Mucosa of stomach (tissue), 1 donor: ENCODE data around the gene GPR180.
A peak's percentile ranks its signal among the peaks of the same experiment; 100 is the strongest.

Experiments used
- H3K27me3 ChIP-seq: one replicate; pipeline ENCODE4 v1.7.0; 2013; ENCODE audit warnings: mild to moderate bottlenecking, low read length; ENCODE audit not compliant: control insufficient read depth, insufficient read depth
- H3K36me3 ChIP-seq: one replicate; pipeline ENCODE4 v1.7.0; 2013; ENCODE audit warnings: low read length; ENCODE audit not compliant: control insufficient read depth, insufficient read depth
- H3K4me1 ChIP-seq: one replicate; pipeline ENCODE4 v1.7.0; 2013; ENCODE audit warnings: mild to moderate bottlenecking, low read length; ENCODE audit not compliant: control insufficient read depth, insufficient read depth
- H3K4me3 ChIP-seq: one replicate; pipeline ENCODE4 v1.7.0; 2013; ENCODE audit warnings: low read length
- H3K9ac ChIP-seq: one replicate; pipeline ENCODE4 v1.7.0; 2013; ENCODE audit warnings: mild to moderate bottlenecking, low read length, moderate library complexity
- H3K9me3 ChIP-seq: one replicate; pipeline ENCODE4 v1.7.0; 2013; ENCODE audit warnings: mild to moderate bottlenecking, low read length, moderate library complexity; ENCODE audit not compliant: control insufficient read depth
- donor health status: Pancreatic carcinoma.

GPR180 gene

GRCh38 chr13:94601446-94602431 is at the start of gene GPR180:
TSS of gene GPR180 (plus strand) at chr13:94601857. CDS start at chr13:94601928, 71 bp downstream.
- Histone ChIP-seq H3K4me1 (no peaks in the 10 kb centered on the region), H3K4me3 (peak within 1 kb of the TSS; percentile 80), H3K9ac (peak within 1 kb of the TSS; percentile 80), H3K9me3 (no peaks in the 10 kb centered on the region), H3K27me3 (no peaks in the 10 kb centered on the region), H3K36me3 (no peaks in the 10 kb centered on the region)

DNA sequence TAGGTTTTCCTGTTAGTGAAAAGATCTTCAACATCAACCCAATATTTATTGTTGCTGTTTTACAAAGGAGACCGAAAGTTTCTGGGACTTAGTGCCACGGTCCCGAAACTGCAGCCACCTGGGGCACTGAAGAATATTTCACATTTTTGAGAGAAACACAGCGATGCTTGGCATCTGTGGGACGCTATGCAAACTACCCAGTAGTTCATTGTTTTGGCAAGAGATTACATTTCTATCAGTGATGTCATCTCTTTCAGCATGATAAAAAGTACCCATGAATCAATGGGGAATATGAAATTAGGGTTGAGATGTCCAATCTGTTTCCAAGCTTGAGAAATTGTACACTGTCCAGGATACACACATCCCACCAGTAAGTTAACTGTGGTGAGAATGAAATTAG is 49.6 kb upstream of the GPR180 start:
- no peak overlapping the region for H3K9ac ChIP-seq
- H3K4me1 ChIP-seq: peaks cover 9% of the 10 kb centered on the region
- H3K4me3 ChIP-seq: no peak overlapping the region
- H3K27me3 ChIP-seq: no peaks in the 10 kb centered on the region
- no peaks in the 10 kb centered on the region for H3K36me3 ChIP-seq
- no peaks in the 10 kb centered on the region for H3K9me3 ChIP-seq

GRCh38 chr13:94553766-94554165 is 47.9 kb upstream of the GPR180 start:
- Histone ChIP-seq H3K4me1 (peaks cover 1% of the 10 kb centered on the region), H3K4me3 (no peak overlapping the region), H3K36me3 (no peaks in the 10 kb centered on the region), H3K9ac (no peak overlapping the region), H3K27me3 (no peaks in the 10 kb centered on the region), H3K9me3 (no peaks in the 10 kb centered on the region)

GRCh38 chr13:94556041-94556440 is 45.6 kb upstream of the GPR180 start:
- H3K36me3 ChIP-seq: no peaks in the 10 kb centered on the region
- no peaks in the 10 kb centered on the region for H3K9me3 ChIP-seq
- no peak overlapping the region for H3K4me3 ChIP-seq
- H3K9ac ChIP-seq: no peak overlapping the region
- H3K4me1 ChIP-seq: no peaks in the 10 kb centered on the region
- no peaks in the 10 kb centered on the region for H3K27me3 ChIP-seq

DNA sequence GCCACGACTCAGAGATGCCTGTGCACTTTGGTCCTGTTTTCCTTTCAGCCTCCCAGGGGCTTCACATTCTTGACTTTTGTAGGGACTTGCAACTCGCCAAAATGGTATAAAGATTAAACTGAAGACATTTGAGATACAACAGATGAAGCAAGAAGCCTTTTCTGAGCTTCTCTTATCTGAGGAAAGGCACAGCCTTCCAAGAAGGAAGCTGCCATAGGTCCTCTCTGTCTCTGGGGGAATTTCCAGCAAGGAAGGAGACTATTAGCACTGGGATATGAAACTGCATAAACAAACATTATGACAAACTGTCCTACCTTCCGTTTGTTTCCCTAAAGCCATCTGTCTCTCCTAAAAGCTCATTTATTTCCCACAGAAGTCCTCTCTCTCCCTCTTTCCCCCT is 45.0 kb upstream of the GPR180 start:
- no peaks in the 10 kb centered on the region for H3K36me3 ChIP-seq
- H3K27me3 ChIP-seq: no peaks in the 10 kb centered on the region
- H3K9ac ChIP-seq: no peak overlapping the region
- no peak overlapping the region for H3K4me3 ChIP-seq
- no peaks in the 10 kb centered on the region for H3K4me1 ChIP-seq
- H3K9me3 ChIP-seq: no peaks in the 10 kb centered on the region

DNA sequence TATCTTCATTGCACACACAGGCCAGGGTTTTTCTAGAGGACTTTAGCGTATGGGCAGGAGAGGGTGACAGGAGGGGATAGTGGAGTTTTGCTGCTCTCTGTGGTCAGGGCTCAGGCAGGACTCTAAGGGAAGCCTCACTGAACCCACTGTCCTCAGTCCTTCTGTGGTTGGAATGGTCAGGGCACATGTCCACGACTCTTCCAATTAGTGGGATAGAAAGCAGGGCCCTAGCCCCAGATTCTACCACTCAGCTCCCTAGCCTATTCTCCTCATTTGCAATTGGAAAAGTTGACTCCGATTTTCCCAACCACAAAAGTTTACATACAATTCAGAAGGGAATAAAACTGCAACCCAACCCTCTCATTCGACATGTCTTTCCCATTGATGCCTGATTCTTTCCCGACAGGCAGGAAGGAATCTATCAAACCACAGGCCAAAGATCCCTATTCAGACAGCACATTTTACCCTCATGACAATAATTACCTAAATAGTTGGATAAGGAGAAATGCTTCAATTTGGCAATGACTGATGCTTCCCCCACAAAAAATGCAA is 43.9 kb upstream of the GPR180 start:
- Histone ChIP-seq H3K4me3 (no peak overlapping the region), H3K9ac (no peak overlapping the region), H3K9me3 (no peaks in the 10 kb centered on the region), H3K27me3 (no peaks in the 10 kb centered on the region), H3K4me1 (no peaks in the 10 kb centered on the region), H3K36me3 (no peaks in the 10 kb centered on the region)

DNA sequence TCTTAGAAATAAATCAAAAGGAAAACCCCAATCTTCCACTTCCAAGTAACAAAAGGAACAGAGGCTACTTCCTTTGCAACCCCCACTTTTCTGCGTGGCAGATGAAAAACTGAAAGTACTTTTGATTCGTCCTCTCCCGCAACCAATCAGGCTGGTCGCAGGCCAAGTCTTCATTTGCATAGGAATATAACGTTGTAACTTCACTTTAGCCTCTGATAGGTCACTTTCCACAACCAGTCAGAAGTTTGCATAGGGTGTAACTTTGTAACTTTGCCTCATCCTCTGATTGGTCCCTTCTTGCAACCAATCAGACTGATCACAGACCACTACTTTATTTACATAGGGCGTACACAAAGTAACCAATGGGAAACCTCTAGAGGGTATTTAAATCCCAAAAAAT is 42.9 kb upstream of the GPR180 start:
- Histone ChIP-seq H3K9me3 (no peaks in the 10 kb centered on the region), H3K36me3 (no peaks in the 10 kb centered on the region), H3K4me1 (no peaks in the 10 kb centered on the region), H3K4me3 (no peak overlapping the region), H3K27me3 (no peaks in the 10 kb centered on the region), H3K9ac (no peak overlapping the region)

DNA sequence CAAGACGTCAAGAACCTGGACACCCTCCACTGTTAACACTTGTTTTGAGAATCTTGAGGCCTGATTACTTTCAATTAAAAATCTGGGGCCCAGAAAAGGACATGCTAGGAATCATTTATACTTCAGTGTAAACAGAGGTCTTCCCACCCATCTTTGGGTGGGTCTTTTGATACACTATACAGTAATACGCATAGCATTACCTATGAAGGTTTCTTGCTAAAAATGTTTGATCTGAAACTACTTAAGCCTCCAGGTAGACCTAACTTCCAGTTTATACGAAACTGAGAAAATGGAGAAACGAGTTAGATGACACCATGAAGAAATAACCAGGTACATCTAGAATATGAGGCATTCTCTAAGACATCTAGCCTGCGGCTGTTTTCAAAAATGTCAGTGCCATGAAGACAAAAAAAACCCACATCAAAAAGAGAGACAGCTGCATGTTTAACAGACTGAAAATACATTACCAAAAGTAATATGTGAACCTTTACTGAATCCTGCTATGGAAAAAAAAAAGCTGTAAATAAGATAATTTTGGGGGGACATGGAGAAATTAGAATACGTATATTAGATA is 42.3 kb upstream of the GPR180 start:
- Histone ChIP-seq H3K9me3 (no peaks in the 10 kb centered on the region), H3K27me3 (no peaks in the 10 kb centered on the region), H3K4me3 (no peak overlapping the region), H3K36me3 (no peaks in the 10 kb centered on the region), H3K4me1 (no peaks in the 10 kb centered on the region), H3K9ac (no peak overlapping the region)

GRCh38 chr13:94560116-94560515 is 41.5 kb upstream of the GPR180 start:
- Histone ChIP-seq H3K9me3 (no peaks in the 10 kb centered on the region), H3K4me3 (no peak overlapping the region), H3K36me3 (no peaks in the 10 kb centered on the region), H3K9ac (no peak overlapping the region), H3K27me3 (no peaks in the 10 kb centered on the region), H3K4me1 (no peaks in the 10 kb centered on the region)

DNA sequence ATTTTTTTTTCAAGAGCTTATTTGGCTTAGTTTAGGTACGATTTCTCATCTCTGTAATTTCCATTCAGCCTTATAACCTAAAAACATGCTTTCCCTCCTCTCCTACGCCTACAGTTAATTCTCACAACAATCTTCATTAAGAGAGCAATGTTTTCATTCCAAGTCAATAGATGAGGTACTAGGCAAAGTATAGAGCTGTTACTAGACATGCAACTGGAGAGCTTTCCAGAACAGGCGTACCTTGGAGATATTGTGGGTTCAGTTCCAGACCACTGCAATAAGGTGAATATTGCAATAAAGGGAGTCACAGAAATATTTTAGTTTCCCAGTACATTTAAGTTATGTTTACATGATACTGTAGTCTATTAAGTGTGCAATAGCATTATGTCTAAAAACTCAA is 40.5 kb upstream of the GPR180 start:
- Histone ChIP-seq H3K27me3 (no peaks in the 10 kb centered on the region), H3K4me3 (no peak overlapping the region), H3K9me3 (no peaks in the 10 kb centered on the region), H3K9ac (no peak overlapping the region), H3K4me1 (no peaks in the 10 kb centered on the region), H3K36me3 (no peaks in the 10 kb centered on the region)

DNA sequence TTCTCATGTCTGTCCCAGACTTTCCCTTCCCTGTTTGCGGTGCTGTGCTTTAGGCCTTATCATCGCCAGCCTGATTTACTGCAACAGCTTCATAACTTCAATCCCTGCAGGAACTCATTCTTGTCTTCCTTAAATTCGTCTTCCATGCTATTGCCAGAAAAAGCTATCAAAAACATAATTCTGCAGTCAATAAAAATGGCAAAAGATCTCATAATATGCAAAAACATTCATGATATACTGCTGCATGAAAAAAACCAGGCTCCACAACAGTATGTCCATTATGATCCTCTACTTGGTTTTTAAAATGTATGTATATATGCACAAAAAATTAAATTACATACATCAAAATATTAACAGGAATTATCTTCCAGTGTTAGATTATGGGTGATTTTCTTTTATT is 34.1 kb upstream of the GPR180 start:
- Histone ChIP-seq H3K9ac (no peak overlapping the region), H3K4me3 (no peak overlapping the region), H3K27me3 (no peaks in the 10 kb centered on the region), H3K36me3 (peaks cover 4% of the 10 kb centered on the region), H3K4me1 (no peaks in the 10 kb centered on the region), H3K9me3 (no peaks in the 10 kb centered on the region)

DNA sequence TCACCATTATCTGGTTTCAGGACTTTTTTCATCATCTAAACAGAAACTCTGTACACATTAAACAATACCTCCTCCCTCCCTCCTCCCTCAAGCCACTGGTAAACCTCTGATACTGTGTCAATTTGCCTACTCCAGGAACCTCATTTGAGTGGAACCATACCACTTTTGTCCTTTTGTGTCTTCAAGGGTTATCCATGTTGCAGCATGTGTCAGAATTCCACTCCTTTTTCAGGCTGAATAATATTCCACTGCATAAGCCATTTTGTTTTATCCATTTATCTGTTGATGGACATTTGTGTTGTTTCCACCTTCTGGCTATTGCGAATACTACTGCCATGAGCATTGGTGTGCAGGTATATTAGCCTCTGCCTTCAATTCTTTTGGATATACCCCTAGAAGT is 33.2 kb upstream of the GPR180 start:
- H3K4me3 ChIP-seq: no peak overlapping the region
- H3K27me3 ChIP-seq: no peaks in the 10 kb centered on the region
- H3K9ac ChIP-seq: no peak overlapping the region
- peaks cover 4% of the 10 kb centered on the region for H3K36me3 ChIP-seq
- H3K4me1 ChIP-seq: no peaks in the 10 kb centered on the region
- no peaks in the 10 kb centered on the region for H3K9me3 ChIP-seq
